ENCODE measurements around the gene WDFY2. TPM values are rescaled to one million over a fixed set of nuclear protein-coding genes. Genes with fewer than 3 reads are reported as not detected.

The WDFY2 gene
- polyA plus RNA-seq, 3 donors = 13.0 to 19.1 (median 16.0) TPM

- no peak for DNase-seq (ENCODE audit: extremely low read depth in 1 of 11, low read depth in 9 of 11, low spot score in 4 of 11)
Observed at GRCh38 chr13:51715613-51716012, 131.4 kb downstream of the WDFY2 start.

- DNase-seq (ENCODE audit: extremely low read depth in 1 of 11, low read depth in 9 of 11, low spot score in 4 of 11) = no peak
Observed at GRCh38 chr13:51717786-51718398, 133.6 kb downstream of the WDFY2 start.

GRCh38 chr13:51719394-51719793, 135.1 kb downstream of the WDFY2 start:
- no peak for DNase-seq (ENCODE audit: extremely low read depth in 1 of 11, low read depth in 9 of 11, low spot score in 4 of 11)

- no peak for DNase-seq (ENCODE audit: extremely low read depth in 1 of 11, low read depth in 9 of 11, low spot score in 4 of 11)
Observed at GRCh38 chr13:51721496-51721895, 137.2 kb downstream of the WDFY2 start.

GRCh38 chr13:51723529-51723928, 139.3 kb downstream of the WDFY2 start:
- DNase-seq (ENCODE audit: extremely low read depth in 1 of 11, low read depth in 9 of 11, low spot score in 4 of 11) = no peak

GRCh38 chr13:51724721-51725120, 140.5 kb downstream of the WDFY2 start:
- DNase-seq (ENCODE audit: extremely low read depth in 1 of 11, low read depth in 9 of 11, low spot score in 4 of 11) = no peak

GRCh38 chr13:51726446-51727193, 142.4 kb downstream of the WDFY2 start:
- DNase-seq (ENCODE audit: extremely low read depth in 1 of 11, low read depth in 9 of 11, low spot score in 4 of 11) = no peak

GRCh38 chr13:51727634-51728274, 143.5 kb downstream of the WDFY2 start:
- DNase-seq (ENCODE audit: extremely low read depth in 1 of 11, low read depth in 9 of 11, low spot score in 4 of 11) = no peak

- no peak for DNase-seq (ENCODE audit: extremely low read depth in 1 of 11, low read depth in 9 of 11, low spot score in 4 of 11)
Observed at GRCh38 chr13:51728275-51728673, 144.0 kb downstream of the WDFY2 start.

- no peak for DNase-seq (ENCODE audit: extremely low read depth in 1 of 11, low read depth in 9 of 11, low spot score in 4 of 11)
Observed at GRCh38 chr13:51728972-51729371, 144.7 kb downstream of the WDFY2 start.

- DNase-seq (ENCODE audit: extremely low read depth in 1 of 11, low read depth in 9 of 11, low spot score in 4 of 11) = no peak
Observed at GRCh38 chr13:51729866-51730553, 145.7 kb downstream of the WDFY2 start.

GRCh38 chr13:51730927-51731326, 146.7 kb downstream of the WDFY2 start:
- no peak for DNase-seq (ENCODE audit: extremely low read depth in 1 of 11, low read depth in 9 of 11, low spot score in 4 of 11)

GRCh38 chr13:51731759-51732158, 147.5 kb downstream of the WDFY2 start:
- no peak for DNase-seq (ENCODE audit: extremely low read depth in 1 of 11, low read depth in 9 of 11, low spot score in 4 of 11)

GRCh38 chr13:51733374-51734298, 149.4 kb downstream of the WDFY2 start:
- DNase-seq (ENCODE audit: extremely low read depth in 1 of 11, low read depth in 9 of 11, low spot score in 4 of 11) = no peak

- no peak for DNase-seq (ENCODE audit: extremely low read depth in 1 of 11, low read depth in 9 of 11, low spot score in 4 of 11)
Observed at GRCh38 chr13:51734786-51735185, 150.5 kb downstream of the WDFY2 start.

GRCh38 chr13:51737609-51738008, 153.3 kb downstream of the WDFY2 start:
- no peak for DNase-seq (ENCODE audit: extremely low read depth in 1 of 11, low read depth in 9 of 11, low spot score in 4 of 11)

GRCh38 chr13:51738226-51738905, 154.1 kb downstream of the WDFY2 start:
- DNase-seq (ENCODE audit: extremely low read depth in 1 of 11, low read depth in 9 of 11, low spot score in 4 of 11) = no peak

- no peak for DNase-seq (ENCODE audit: extremely low read depth in 1 of 11, low read depth in 9 of 11, low spot score in 4 of 11)
Observed at GRCh38 chr13:51739027-51739764, 154.9 kb downstream of the WDFY2 start.

All from renal cortex interstitium (tissue), 11 donors.